GM18951 (cell line): ENCODE measurements around the gene ATP10A.

Experiments used
- POLR2A ChIP-seq: IDR thresholded peaks from 4 replicates; pipeline ENCODE4 v1.6.1; 2011; ENCODE audit warnings: mild to moderate bottlenecking; ENCODE audit not compliant: insufficient read length, insufficient read depth; ENCODE audit errors: extremely low read depth
- in situ Hi-C: fragments of 300-500 bp; cut with MboI; formaldehyde crosslinking; loops from one replicate; pipeline ENCODE4 v1.12.0; 2022; ENCODE audit warnings: low sequenced_read_pairs, mixed read lengths, inconsistent platforms; ENCODE audit not compliant: unreplicated experiment

The ATP10A gene

DNA sequence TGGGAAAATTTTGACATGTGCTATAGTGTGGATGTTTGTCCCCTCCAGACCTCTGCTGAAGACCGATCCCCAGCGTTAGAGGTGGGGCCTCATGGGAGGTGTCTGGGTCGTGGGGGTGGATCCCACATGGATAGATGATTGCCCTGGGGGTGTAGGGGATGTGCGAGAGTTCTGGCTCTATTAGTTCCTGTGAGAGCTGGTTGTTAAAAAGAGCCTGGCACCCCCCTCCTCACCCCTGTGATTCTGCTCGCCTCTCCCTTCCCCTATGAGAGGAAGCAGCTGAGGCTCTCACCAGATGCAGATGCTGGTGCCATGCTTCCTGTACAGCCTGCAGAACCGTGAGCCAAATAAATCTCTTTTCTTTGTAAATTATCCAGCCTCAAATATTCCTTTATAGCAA is 67.4 kb downstream of the ATP10A start:
- in situ Hi-C loops, result no loop called here
- no peak for TF ChIP-seq POLR2A

GRCh38 chr15:25795061-25795460 is 68.1 kb downstream of the ATP10A start:
- in situ Hi-C loops, result no loop called here
- no peak for TF ChIP-seq POLR2A

DNA sequence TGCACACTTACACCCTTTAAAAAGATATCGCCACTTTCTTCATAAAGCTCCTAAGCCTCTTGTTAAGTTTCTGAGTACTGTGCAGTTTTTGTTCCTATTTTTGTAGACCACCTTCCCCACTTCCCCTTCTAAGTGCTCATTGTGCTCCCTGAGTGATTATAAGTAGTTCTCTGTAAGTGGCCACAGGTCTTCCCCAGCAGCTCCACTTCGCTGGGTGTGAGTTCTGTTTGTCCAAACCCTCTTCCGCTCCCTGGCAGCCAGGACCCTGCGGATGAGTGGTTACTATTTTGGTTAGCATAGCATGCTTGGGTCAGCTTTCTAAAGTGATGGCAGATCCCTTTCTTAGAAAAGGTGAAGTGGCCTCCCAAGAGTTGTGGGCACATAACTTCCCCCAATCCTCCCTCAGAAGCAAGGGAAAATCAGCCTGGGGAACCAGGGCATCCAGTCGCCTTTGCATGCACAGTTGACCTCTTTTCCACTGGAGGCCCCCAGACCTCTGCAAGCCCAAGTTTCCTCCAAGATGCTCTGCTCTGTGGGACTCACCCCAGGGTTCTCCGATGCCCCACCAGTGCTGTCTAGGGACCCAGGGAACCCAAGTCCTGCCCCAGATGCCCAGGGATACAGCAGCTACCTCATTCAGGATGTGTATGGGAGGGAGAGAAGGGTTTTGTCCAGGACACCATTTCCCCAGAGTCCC is 69.6 kb downstream of the ATP10A start:
- in situ Hi-C loops, result no loop called here
- no peak for TF ChIP-seq POLR2A

DNA sequence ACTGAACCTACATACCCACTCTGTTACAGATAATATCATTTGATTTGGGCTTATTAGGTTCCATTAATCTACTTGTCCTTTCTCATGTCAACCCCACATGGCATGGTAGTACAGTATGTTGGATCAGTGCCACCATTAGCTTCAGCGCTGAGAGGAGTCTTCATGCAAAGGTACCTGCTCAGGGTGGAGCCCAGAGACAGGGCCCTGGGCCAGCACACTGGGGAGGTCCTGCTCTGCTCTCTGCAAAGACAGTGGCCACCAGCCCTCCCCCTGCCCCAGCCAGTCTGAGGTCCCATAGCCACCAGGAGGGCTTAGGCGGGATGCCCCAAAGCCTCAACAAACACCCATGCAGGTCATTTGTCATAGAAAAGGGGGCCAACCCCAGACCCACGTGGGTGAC is 71.0 kb downstream of the ATP10A start:
- in situ Hi-C loops, result no loop called here
- no peak for TF ChIP-seq POLR2A

DNA sequence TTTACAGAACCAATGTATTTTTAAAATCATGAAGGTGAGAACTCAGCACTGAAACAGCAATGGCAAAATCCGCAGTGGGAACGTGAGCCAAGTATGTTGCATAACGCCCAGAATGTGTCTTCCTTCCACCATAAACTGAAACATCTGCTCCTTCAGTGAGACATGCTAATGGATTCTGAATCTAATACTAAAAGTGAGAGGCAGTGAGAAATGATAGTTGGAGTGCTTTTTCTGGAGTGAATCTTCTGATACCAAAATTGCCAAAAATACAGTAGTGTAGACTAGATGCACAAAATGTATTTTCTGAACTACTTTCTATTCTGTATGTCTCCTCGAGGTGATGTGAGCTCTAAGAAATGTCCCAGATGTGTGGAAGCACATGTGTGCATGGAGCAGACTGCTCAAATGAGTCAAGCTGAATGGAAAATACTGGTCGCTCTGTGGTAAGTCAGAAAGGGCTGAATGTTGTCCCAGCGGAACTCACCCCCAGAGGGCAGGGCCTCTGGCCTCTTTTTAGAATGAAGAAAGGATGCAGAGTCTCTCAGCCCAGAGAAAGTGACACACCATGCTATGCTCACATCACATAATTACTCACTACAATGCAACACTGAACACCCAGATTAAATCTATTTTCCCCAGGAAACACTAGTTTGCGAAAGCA is 73.0 kb downstream of the ATP10A start:
- no peak for TF ChIP-seq POLR2A
- in situ Hi-C loops, result no loop called here

DNA sequence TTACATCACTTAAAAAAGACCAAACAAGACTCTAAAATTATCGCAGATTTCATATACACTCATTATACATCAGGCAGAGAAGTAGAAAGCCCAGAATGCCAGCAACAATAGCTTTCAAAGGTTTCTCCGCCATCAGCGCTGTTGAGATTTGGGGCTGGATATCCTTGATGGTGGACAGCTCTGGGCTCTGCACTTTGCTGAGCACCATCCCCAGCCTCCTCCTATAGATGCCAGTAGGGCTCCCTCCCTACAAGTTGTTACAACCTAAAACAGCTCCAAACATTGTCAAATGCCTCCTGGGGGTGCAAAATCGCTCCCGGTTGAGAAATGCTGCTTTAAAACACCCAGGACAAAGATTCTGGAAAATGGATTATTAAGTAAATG is 73.5 kb downstream of the ATP10A start:
- in situ Hi-C loops, result no loop called here
- TF ChIP-seq POLR2A, result no peak

DNA sequence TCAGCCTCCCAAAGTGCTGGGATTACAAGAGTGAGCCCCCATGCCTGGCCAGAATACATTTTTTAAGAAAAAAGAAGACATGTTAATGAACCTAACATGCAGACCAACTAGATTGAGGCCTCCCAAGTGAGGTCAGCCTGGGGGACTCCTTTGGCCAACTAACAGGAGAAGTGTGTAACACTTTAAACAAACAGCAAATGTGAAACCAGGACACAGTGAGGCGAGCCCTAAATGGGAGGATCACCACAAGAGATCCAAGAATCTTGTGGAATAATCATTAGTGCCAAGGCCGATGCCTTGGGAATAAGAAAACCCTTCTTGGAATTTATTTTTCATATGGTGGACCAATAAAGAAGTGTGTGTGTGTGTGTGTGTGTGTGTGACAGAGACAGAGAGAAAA is 73.9 kb downstream of the ATP10A start:
- in situ Hi-C loops, result no loop called here
- TF ChIP-seq POLR2A, result no peak

DNA sequence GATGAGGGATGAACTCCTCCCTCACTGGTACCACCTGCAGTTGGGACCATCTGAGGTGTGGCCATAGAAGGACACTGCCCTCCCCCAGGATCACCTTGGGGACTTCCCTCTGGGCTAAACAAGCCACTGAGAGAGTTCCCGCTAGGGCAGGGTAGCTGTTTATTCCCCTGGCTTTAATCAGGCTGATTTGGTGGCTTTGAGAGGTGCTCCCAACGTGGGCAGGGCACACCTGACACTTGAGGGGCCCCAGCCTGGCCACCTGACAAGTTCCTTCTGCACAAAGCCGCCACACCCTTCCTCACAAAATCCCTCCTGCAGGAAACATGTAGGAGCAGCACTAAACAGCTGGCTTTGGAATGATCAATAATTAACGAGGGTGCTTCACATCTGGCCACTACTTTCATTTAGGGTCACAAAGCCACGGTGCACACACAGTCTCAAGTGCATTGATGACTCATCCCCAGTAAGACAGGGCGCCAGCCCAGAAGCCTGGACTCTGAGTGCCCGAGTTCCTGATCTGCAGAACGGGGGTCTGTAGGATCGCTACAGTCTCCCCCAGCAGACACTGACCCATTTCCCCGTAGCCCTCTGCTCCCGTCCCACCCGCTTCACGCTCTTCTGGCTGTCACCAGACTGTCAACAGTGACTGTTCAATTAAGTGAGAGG is 75.1 kb downstream of the ATP10A start:
- in situ Hi-C loops, result no loop called here
- no peak for TF ChIP-seq POLR2A

GRCh38 chr15:25787381-25787780 is 75.7 kb downstream of the ATP10A start:
- no peak for TF ChIP-seq POLR2A
- in situ Hi-C loops, result no loop called here

GRCh38 chr15:25786040-25786439 is 77.1 kb downstream of the ATP10A start:
- no peak for TF ChIP-seq POLR2A
- in situ Hi-C loops, result no loop called here

DNA sequence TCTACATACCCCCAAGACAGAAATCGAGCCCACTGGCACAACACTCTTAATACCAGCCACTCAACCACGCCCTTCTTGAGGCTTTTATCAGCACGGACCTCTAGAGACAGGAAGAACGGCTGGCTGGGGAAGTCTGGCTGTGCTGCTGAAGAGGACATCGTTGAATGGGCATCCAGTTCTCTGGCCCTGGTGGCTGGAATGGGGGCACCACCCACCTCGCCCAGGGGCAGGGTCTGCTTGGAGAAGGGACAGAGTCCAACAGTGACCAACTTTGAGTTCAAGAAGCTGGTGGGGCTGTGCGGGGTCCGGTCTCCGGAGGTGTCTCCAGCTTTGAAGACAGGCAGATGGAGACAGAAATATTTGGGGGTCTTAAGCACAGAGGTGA is 77.5 kb downstream of the ATP10A start:
- in situ Hi-C loops, result no loop called here
- no peak for TF ChIP-seq POLR2A

DNA sequence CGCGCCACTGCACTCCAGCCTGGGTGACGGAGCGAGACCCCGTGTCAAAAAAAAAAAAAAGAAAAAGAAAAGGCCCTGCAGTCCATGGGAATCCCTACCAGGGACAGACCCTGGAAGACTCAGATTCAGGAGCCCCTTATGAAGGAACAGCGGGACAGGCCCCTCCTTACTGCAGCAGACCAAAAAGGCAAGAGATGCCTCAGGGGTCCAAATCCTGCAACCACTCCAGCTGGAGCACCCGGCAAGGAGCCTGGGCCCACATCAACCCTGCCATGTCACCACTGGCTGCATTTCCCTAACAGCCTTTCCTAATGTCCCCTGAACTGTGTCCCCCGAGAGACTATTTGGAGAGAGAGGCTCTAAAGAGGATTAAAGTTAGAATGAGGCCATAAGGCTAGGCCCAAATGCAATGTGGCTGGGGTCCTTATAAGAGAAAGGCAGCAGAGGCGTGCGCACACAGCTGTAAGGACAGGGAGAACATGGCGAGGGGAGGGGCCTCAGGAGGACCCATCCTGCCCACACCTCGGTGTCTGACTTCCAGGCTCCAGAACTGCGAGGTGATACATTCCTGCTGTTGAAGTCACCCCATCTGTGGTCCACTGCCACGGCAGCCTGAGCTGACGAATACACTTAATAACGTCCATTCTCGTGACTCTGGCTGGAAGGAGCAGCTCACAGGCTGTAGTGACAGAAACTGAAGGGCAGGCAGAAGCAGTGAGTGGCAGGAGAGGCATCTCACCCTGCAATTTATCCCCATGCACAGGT is 78.1 kb downstream of the ATP10A start:
- no peak for TF ChIP-seq POLR2A
- in situ Hi-C loops, result no loop called here
